K562 treated with DMSO at 1 percent for 48 hours (cell line): ENCODE data around the gene NOCT. TPM values are rescaled to one million over a fixed set of nuclear protein-coding genes. Genes with fewer than 3 reads are reported as not detected.

Experiments used
- total RNA-seq: library from RNA; unstranded; fragments of 300-600 nt; gene quantifications from 2 replicates; pipeline ENCODE4 v1.2.3, GENCODE V29; 2022; ENCODE audit warnings: low replicate concordance; ENCODE audit errors: extremely low read depth

Gene NOCT, protein sequence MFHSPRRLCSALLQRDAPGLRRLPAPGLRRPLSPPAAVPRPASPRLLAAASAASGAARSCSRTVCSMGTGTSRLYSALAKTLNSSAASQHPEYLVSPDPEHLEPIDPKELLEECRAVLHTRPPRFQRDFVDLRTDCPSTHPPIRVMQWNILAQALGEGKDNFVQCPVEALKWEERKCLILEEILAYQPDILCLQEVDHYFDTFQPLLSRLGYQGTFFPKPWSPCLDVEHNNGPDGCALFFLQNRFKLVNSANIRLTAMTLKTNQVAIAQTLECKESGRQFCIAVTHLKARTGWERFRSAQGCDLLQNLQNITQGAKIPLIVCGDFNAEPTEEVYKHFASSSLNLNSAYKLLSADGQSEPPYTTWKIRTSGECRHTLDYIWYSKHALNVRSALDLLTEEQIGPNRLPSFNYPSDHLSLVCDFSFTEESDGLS
- total RNA-seq = not detected in 2 replicates

DNA sequence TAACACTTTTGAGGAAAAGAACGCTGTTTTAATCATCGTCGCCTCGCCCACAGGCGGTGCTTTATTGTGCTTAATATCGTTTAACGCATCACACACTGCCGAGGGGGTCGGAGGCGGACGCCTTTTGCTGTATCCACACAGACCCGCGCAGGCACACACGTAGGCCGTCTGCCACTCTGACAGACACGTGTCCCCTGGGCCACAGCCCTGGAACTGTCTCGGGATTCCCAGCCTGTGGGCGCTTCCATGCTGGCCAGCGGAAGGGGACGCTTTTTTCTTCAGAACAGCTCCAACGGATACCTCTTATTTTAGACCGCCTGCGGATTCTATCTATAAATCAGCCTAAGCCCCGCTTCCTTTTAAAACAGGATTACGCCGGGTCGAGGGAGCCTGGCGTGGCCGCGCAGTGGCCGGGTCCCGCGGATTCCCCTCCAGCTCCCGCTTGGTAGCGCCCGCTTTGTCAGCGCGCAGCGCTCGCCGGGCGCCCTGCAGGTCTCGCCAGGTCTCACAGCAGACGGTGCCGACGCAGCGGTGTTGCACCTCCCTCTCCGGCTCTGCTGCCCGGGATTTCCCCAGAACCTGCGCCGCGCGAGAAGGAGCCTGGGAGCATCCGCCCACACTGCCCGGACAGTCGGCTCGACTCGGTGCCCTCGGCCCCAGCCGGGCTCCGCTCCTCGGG lies at the start of gene NOCT:
NOCT (plus strand) TSS at position 513 of the 679 bp plus-strand sequence. CDS start 201 bp downstream, outside the sequence.

Other genes with a start within 250 kb of the NOCT start
- not detected in 2 replicates for gene ELF2, start 161.4 kb downstream of the NOCT start, total RNA-seq